Body of pancreas (tissue), 4 donors: ENCODE results near the gene OR14J1.

Source experiments
- CTCF ChIP-seq, 7 experiments: fragments of 450-650 bp in 4 of 7; fragments of 200-600 bp in 3 of 7; sonication (generic) in 3 of 7; IDR thresholded peaks; one replicate each; pipeline ENCODE4 v1.5.1; 2016 to 2019; ENCODE audit warnings: antibody characterized with exemption in 7 of 7
- POLR2A ChIP-seq, 3 donors: fragments of 450-650 bp; IDR thresholded peaks; one replicate each; pipeline ENCODE4 v1.6.1; 2016; ENCODE audit warnings: antibody characterized with exemption in 3 of 3, mild to moderate bottlenecking in 2 of 3

GRCh38 chr6:29263001-29263400, 38.5 kb upstream of the OR14J1 start:
- no peak for TF ChIP-seq CTCF (IDR thresholded peaks at IDR 0.05)
- TF ChIP-seq POLR2A (IDR thresholded peaks at IDR 0.05), result no peak
